HepG2 (cell line): ENCODE data around the gene SYNGR2. TPM values are rescaled to one million over a fixed set of nuclear protein-coding genes. Genes with fewer than 3 reads are reported as not detected.
A peak's percentile ranks its signal among the peaks of the same experiment; 100 is the strongest.

Experiments
- ATRX ChIP-seq: sonication (generic); formaldehyde crosslinking; IDR thresholded peaks from 2 replicates; pipeline ENCODE4 v1.4.0; 2020; ENCODE audit warnings: missing genetic modification reagents, borderline replicate concordance
- ERF ChIP-seq: IDR thresholded peaks from 2 replicates; pipeline ENCODE4 v1.6.1; 2018; ENCODE audit warnings: missing biosample characterization, missing genetic modification reagents
- GZF1 ChIP-seq: sonication (generic); formaldehyde crosslinking; IDR thresholded peaks from 2 replicates; pipeline ENCODE4 v1.5.1; 2020; ENCODE audit warnings: mild to moderate bottlenecking, missing genetic modification reagents
- HDAC2 ChIP-seq: sonication (generic); formaldehyde crosslinking; IDR thresholded peaks from 2 replicates; pipeline ENCODE4 v1.4.0; 2020; ENCODE audit warnings: missing genetic modification reagents
- NFE2 ChIP-seq: sonication (generic); formaldehyde crosslinking; IDR thresholded peaks from 2 replicates; pipeline ENCODE4 v1.4.0; 2020; ENCODE audit warnings: missing genetic modification reagents
- NFKB2 ChIP-seq: sonication (generic); formaldehyde crosslinking; IDR thresholded peaks from 2 replicates; pipeline ENCODE4 v1.4.0; 2020; ENCODE audit warnings: missing genetic modification reagents, borderline replicate concordance
- NONO ChIP-seq, 2 experiments: fragments of 450-650 bp in 1 of 2; sonication (generic) in 1 of 2; formaldehyde crosslinking in 1 of 2; IDR thresholded peaks in 1 of 2; conservative IDR thresholded peaks in 1 of 2; 2 replicates each; pipeline versions ENCODE4 v1.6.1 to v1.8.0; 2017 to 2022; ENCODE audit warnings: mild to moderate bottlenecking in 1 of 2, missing genetic modification reagents in 1 of 2, moderate library complexity in 1 of 2
- SMYD3 ChIP-seq: sonication (generic); formaldehyde crosslinking; IDR thresholded peaks from 2 replicates; pipeline ENCODE4 v1.8.1; 2023; ENCODE audit warnings: mild to moderate bottlenecking, missing genetic modification reagents
- THAP11 ChIP-seq: IDR thresholded peaks from 2 replicates; pipeline ENCODE4 v1.6.1; 2016; ENCODE audit warnings: missing biosample characterization, missing genetic modification reagents
- ZNF225 ChIP-seq: sonication (generic); formaldehyde crosslinking; IDR thresholded peaks from 2 replicates; pipeline ENCODE4 v1.4.0; 2020; ENCODE audit warnings: mild to moderate bottlenecking, missing genetic modification reagents
- ZNF546 ChIP-seq: sonication (generic); formaldehyde crosslinking; conservative IDR thresholded peaks from 2 replicates; pipeline ENCODE4 v1.8.1; 2023; ENCODE audit warnings: mild to moderate bottlenecking, missing genetic modification reagents
- ZSCAN20 ChIP-seq: sonication (generic); formaldehyde crosslinking; IDR thresholded peaks from 2 replicates; pipeline ENCODE4 v1.4.0; 2020; ENCODE audit warnings: missing genetic modification reagents, mild to moderate bottlenecking, borderline replicate concordance
- polyA plus RNA-seq, 8 experiments: library from polyadenylated mRNA; depleted of rRNA in 3 of 8; stranded (reverse) in 7 of 8; unstranded in 1 of 8; fragments of >200 nt; fragmentation: Illumina TruSeq in 4 of 8; extraction: Trizol in 4 of 8; gene quantifications; 2 replicates each; pipeline versions ENCODE4 v1.2.1 to v1.2.3, GENCODE V29; 2011 to 2016; ENCODE audit warnings: low read depth in 4 of 8, missing spikeins in 1 of 8, mixed read lengths in 1 of 8; ENCODE audit not compliant: insufficient read depth in 1 of 8
- total RNA-seq, 5 experiments: library from RNA; depleted of rRNA; stranded (reverse); fragments of >200 nt; fragmentation: Illumina TruSeq; extraction: Trizol; gene quantifications; 2 replicates each; pipeline ENCODE4 v1.2.3, GENCODE V29; 2016; ENCODE audit warnings: low read depth in 1 of 5
- TF ChIP-seq, protein P1 (sequence below): sonication (generic); formaldehyde crosslinking; IDR thresholded peaks from 2 replicates; pipeline ENCODE4 v1.5.0; 2020; ENCODE audit warnings: mild to moderate bottlenecking, missing genetic modification reagents
- TF ChIP-seq, protein P2 (sequence below): sonication (generic); formaldehyde crosslinking; IDR thresholded peaks from 2 replicates; pipeline ENCODE4 v1.4.0; 2020; ENCODE audit warnings: mild to moderate bottlenecking, missing genetic modification reagents
- TF ChIP-seq, protein P3 (sequence below): sonication (generic); formaldehyde crosslinking; IDR thresholded peaks from 2 replicates; pipeline ENCODE4 v1.8.1; 2022; ENCODE audit warnings: mild to moderate bottlenecking, missing genetic modification reagents
- TF ChIP-seq, protein P4 (sequence below): fragments of 450-650 bp; IDR thresholded peaks from 2 replicates; pipeline ENCODE4 v1.6.1; 2016
- TF ChIP-seq, protein P5 (sequence below): sonication (generic); formaldehyde crosslinking; IDR thresholded peaks from 2 replicates; pipeline ENCODE4 v1.9.0; 2021; ENCODE audit warnings: missing genetic modification reagents, borderline replicate concordance

SYNGR2 gene
- total and polyA plus RNA-seq, 2 of the 13 experiments (the other 11 are each of a cell fraction or from before 2014, with no cell fraction given), result 46.7 to 170 TPM

DNA sequence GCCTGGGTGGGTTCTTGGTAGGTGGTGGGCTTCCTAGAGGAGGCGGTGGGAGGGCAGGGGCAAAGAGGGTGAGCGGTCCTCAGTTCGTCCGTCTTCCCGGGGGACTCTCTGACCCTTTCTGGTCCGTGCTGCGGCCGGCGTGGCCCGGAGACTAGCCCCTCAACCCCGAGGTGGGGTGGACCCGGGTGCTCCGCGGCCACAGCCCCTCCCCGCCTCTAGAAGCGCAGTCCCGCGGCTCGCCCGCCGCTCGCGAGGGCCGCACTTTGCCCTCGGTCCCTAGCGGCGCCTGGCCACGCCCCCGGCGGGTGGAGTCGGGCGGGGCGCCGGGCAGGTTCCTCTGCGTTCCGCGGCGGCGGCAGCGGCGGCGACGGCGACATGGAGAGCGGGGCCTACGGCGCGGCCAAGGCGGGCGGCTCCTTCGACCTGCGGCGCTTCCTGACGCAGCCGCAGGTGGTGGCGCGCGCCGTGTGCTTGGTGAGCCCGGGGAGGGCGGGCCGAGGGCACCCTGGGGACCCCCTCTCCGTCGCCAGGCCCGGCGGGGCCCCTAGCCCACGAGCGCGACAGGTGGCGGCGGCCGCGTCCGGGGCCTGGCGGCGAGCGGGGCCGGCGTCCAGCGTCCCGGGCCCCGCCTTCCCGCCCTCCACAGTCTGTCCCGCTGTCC is at the start of gene SYNGR2 (continued):
- TF ChIP-seq, protein P1, sequence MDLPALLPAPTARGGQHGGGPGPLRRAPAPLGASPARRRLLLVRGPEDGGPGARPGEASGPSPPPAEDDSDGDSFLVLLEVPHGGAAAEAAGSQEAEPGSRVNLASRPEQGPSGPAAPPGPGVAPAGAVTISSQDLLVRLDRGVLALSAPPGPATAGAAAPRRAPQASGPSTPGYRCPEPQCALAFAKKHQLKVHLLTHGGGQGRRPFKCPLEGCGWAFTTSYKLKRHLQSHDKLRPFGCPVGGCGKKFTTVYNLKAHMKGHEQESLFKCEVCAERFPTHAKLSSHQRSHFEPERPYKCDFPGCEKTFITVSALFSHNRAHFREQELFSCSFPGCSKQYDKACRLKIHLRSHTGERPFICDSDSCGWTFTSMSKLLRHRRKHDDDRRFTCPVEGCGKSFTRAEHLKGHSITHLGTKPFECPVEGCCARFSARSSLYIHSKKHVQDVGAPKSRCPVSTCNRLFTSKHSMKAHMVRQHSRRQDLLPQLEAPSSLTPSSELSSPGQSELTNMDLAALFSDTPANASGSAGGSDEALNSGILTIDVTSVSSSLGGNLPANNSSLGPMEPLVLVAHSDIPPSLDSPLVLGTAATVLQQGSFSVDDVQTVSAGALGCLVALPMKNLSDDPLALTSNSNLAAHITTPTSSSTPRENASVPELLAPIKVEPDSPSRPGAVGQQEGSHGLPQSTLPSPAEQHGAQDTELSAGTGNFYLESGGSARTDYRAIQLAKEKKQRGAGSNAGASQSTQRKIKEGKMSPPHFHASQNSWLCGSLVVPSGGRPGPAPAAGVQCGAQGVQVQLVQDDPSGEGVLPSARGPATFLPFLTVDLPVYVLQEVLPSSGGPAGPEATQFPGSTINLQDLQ (CRISPR knock-in tag), result peak; percentile 29; the same call in 1 of the 2 replicates
- TF ChIP-seq ZNF225 (CRISPR knock-in tag), result no peak; the same call in none of the 2 replicates
- peak; percentile 88 for TF ChIP-seq ERF
- peak; percentile 47; the same call in 1 of the 2 replicates for TF ChIP-seq ZNF546 (CRISPR knock-in tag)
- TF ChIP-seq, protein P2, sequence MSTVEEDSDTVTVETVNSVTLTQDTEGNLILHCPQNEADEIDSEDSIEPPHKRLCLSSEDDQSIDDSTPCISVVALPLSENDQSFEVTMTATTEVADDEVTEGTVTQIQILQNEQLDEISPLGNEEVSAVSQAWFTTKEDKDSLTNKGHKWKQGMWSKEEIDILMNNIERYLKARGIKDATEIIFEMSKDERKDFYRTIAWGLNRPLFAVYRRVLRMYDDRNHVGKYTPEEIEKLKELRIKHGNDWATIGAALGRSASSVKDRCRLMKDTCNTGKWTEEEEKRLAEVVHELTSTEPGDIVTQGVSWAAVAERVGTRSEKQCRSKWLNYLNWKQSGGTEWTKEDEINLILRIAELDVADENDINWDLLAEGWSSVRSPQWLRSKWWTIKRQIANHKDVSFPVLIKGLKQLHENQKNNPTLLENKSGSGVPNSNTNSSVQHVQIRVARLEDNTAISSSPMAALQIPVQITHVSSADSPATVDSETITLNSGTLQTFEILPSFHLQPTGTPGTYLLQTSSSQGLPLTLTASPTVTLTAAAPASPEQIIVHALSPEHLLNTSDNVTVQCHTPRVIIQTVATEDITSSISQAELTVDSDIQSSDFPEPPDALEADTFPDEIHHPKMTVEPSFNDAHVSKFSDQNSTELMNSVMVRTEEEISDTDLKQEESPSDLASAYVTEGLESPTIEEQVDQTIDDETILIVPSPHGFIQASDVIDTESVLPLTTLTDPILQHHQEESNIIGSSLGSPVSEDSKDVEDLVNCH (CRISPR knock-in tag), result no peak
- TF ChIP-seq THAP11, result peak; percentile 81
- TF ChIP-seq, protein P3, sequence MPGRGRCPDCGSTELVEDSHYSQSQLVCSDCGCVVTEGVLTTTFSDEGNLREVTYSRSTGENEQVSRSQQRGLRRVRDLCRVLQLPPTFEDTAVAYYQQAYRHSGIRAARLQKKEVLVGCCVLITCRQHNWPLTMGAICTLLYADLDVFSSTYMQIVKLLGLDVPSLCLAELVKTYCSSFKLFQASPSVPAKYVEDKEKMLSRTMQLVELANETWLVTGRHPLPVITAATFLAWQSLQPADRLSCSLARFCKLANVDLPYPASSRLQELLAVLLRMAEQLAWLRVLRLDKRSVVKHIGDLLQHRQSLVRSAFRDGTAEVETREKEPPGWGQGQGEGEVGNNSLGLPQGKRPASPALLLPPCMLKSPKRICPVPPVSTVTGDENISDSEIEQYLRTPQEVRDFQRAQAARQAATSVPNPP (CRISPR knock-in tag), result no peak
- TF ChIP-seq SMYD3 (CRISPR knock-in tag), result no peak
- peak; percentile 84; the same call in 1 of the 2 replicates for TF ChIP-seq ZSCAN20 (CRISPR knock-in tag)
- TF ChIP-seq HDAC2, result no peak
- no peak for TF ChIP-seq GZF1 (CRISPR knock-in tag)
- peak; percentile 43; the same call in 1 of the 2 replicates for TF ChIP-seq NFKB2 (CRISPR knock-in tag)
- no peak for TF ChIP-seq NONO (IDR thresholded peaks at IDR 0.05)
- TF ChIP-seq NONO (CRISPR knock-in tag; conservative IDR thresholded peaks at IDR 0.05), result peak; percentile 86
- TF ChIP-seq NFE2 (CRISPR knock-in tag), result no peak
- no peak for TF ChIP-seq ATRX
- TF ChIP-seq, protein P4, sequence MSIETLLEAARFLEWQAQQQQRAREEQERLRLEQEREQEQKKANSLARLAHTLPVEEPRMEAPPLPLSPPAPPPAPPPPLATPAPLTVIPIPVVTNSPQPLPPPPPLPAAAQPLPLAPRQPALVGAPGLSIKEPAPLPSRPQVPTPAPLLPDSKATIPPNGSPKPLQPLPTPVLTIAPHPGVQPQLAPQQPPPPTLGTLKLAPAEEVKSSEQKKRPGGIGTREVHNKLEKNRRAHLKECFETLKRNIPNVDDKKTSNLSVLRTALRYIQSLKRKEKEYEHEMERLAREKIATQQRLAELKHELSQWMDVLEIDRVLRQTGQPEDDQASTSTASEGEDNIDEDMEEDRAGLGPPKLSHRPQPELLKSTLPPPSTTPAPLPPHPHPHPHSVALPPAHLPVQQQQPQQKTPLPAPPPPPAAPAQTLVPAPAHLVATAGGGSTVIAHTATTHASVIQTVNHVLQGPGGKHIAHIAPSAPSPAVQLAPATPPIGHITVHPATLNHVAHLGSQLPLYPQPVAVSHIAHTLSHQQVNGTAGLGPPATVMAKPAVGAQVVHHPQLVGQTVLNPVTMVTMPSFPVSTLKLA, result no peak
- TF ChIP-seq, protein P5, sequence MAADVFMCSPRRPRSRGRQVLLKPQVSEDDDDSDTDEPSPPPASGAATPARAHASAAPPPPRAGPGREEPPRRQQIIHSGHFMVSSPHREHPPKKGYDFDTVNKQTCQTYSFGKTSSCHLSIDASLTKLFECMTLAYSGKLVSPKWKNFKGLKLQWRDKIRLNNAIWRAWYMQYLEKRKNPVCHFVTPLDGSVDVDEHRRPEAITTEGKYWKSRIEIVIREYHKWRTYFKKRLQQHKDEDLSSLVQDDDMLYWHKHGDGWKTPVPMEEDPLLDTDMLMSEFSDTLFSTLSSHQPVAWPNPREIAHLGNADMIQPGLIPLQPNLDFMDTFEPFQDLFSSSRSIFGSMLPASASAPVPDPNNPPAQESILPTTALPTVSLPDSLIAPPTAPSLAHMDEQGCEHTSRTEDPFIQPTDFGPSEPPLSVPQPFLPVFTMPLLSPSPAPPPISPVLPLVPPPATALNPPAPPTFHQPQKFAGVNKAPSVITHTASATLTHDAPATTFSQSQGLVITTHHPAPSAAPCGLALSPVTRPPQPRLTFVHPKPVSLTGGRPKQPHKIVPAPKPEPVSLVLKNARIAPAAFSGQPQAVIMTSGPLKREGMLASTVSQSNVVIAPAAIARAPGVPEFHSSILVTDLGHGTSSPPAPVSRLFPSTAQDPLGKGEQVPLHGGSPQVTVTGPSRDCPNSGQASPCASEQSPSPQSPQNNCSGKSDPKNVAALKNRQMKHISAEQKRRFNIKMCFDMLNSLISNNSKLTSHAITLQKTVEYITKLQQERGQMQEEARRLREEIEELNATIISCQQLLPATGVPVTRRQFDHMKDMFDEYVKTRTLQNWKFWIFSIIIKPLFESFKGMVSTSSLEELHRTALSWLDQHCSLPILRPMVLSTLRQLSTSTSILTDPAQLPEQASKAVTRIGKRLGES (CRISPR knock-in tag), result peak; percentile 72; the same call in 1 of the 2 replicates
